H9 (cell line): ENCODE data around the gene PIGBOS1. TPM values are rescaled to one million over a fixed set of nuclear protein-coding genes. Genes with fewer than 3 reads are reported as not detected.

ENCODE experiments used
- DNase-seq: peaks from one replicate; pipeline ENCODE4 v3.0.0-alpha.2; 2017
- H2AFZ ChIP-seq: one replicate; pipeline ENCODE4 v1.6.1; 2013; ENCODE audit warnings: mild to moderate bottlenecking, low read length, control low read depth, moderate library complexity
- H2AK5ac ChIP-seq: 2 replicates; pipeline ENCODE4 v1.6.1; 2013; ENCODE audit warnings: low read length, control low read depth, mixed read lengths; ENCODE audit not compliant: insufficient read length
- H2BK120ac ChIP-seq: one replicate; pipeline ENCODE4 v1.6.1; 2013; ENCODE audit warnings: low read depth, mild to moderate bottlenecking, low read length, control low read depth, inconsistent platforms; ENCODE audit not compliant: poor library complexity, severe bottlenecking
- H2BK12ac ChIP-seq: 2 replicates; pipeline ENCODE4 v1.6.1; 2013; ENCODE audit warnings: low read length, control low read depth, mixed read lengths, low read depth; ENCODE audit not compliant: insufficient read length
- H2BK15ac ChIP-seq: 2 replicates; pipeline ENCODE4 v1.6.1; 2013; ENCODE audit warnings: low read depth, low read length, control low read depth
- H2BK20ac ChIP-seq: one replicate; pipeline ENCODE4 v1.6.1; 2013; ENCODE audit warnings: low read depth, mild to moderate bottlenecking, low read length, control low read depth, inconsistent platforms; ENCODE audit not compliant: poor library complexity, severe bottlenecking
- H2BK5ac ChIP-seq: 2 replicates; pipeline ENCODE4 v1.6.1; 2013; ENCODE audit warnings: low read length, control low read depth, mixed read lengths; ENCODE audit not compliant: insufficient read length
- H3K14ac ChIP-seq: 2 replicates; pipeline ENCODE4 v1.6.1; 2013; ENCODE audit warnings: low read length, control low read depth; ENCODE audit not compliant: insufficient read depth
- H3K18ac ChIP-seq: 2 replicates; pipeline ENCODE4 v1.6.1; 2013; ENCODE audit warnings: low read depth, mild to moderate bottlenecking, mixed read lengths, low read length, control low read depth; ENCODE audit not compliant: insufficient read length
- H3K23ac ChIP-seq: 2 replicates; pipeline ENCODE4 v1.6.1; 2013; ENCODE audit warnings: low read length, control low read depth, mixed read lengths, low read depth; ENCODE audit not compliant: insufficient read length
- H3K23me2 ChIP-seq: 2 replicates; pipeline ENCODE4 v1.6.1; 2013; ENCODE audit warnings: low read depth, mild to moderate bottlenecking, mixed read lengths, low read length, control low read depth; ENCODE audit not compliant: insufficient read length, poor library complexity, severe bottlenecking
- H3K27ac ChIP-seq: 2 replicates; pipeline ENCODE4 v1.5.1; 2013; ENCODE audit warnings: low read length, control low read depth, mixed read lengths, low read depth; ENCODE audit not compliant: insufficient read length
- H3K27me3 ChIP-seq: 2 replicates; pipeline ENCODE4 v1.6.1; 2013; ENCODE audit warnings: low read length, control low read depth, inconsistent platforms; ENCODE audit not compliant: insufficient read depth
- H3K4ac ChIP-seq: 2 replicates; pipeline ENCODE4 v1.6.1; 2013; ENCODE audit warnings: low read depth, mild to moderate bottlenecking, control low read depth, inconsistent platforms, low read length, moderate library complexity
- H3K4me1 ChIP-seq: 2 replicates; pipeline ENCODE4 v1.6.1; 2013; ENCODE audit warnings: low read length, control low read depth, inconsistent platforms; ENCODE audit not compliant: insufficient read depth
- H3K4me2 ChIP-seq: 2 replicates; pipeline ENCODE4 v1.6.1; 2013; ENCODE audit warnings: low read length, control low read depth, mixed read lengths; ENCODE audit not compliant: insufficient read length, insufficient read depth
- H3K56ac ChIP-seq: 2 replicates; pipeline ENCODE4 v1.6.1; 2013; ENCODE audit warnings: low read depth, mild to moderate bottlenecking, mixed read lengths, low read length, control low read depth; ENCODE audit not compliant: insufficient read length
- H3K79me1 ChIP-seq: 2 replicates; pipeline ENCODE4 v1.6.1; 2013; ENCODE audit warnings: low read depth, mild to moderate bottlenecking, moderate library complexity, low read length, control low read depth, inconsistent platforms; ENCODE audit not compliant: insufficient read depth, poor library complexity, severe bottlenecking
- H3K79me2 ChIP-seq: 2 replicates; pipeline ENCODE4 v1.6.1; 2013; ENCODE audit warnings: low read length, control low read depth, inconsistent platforms; ENCODE audit not compliant: insufficient read depth
- H3K9ac ChIP-seq: 2 replicates; pipeline ENCODE4 v1.6.1; 2013; ENCODE audit warnings: low read length, control low read depth, mixed read lengths; ENCODE audit not compliant: insufficient read length; ENCODE audit errors: extremely low read depth
- H3K9me3 ChIP-seq: one replicate; pipeline ENCODE4 v1.6.1; 2013; ENCODE audit warnings: low read depth, low read length, inconsistent platforms; ENCODE audit not compliant: control insufficient read depth
- H3T11ph ChIP-seq: one replicate; pipeline ENCODE4 v1.6.1; 2013; ENCODE audit warnings: mild to moderate bottlenecking, low read length, control low read depth, inconsistent platforms
- H4K20me1 ChIP-seq: one replicate; pipeline ENCODE4 v1.6.1; 2013; ENCODE audit not compliant: control insufficient read depth, insufficient read length, insufficient read depth
- H4K5ac ChIP-seq: 2 replicates; pipeline ENCODE4 v1.6.1; 2013; ENCODE audit warnings: low read depth, mild to moderate bottlenecking, mixed read lengths, low read length, control low read depth; ENCODE audit not compliant: insufficient read length
- H4K8ac ChIP-seq: replicated peaks from 2 replicates; pipeline ENCODE4 v1.6.1; 2013; ENCODE audit warnings: low read length, control low read depth, mixed read lengths, low read depth; ENCODE audit not compliant: insufficient read length
- H4K91ac ChIP-seq: 2 replicates; pipeline ENCODE4 v1.6.1; 2013; ENCODE audit warnings: low read depth, mild to moderate bottlenecking, moderate library complexity, mixed read lengths, low read length, control low read depth; ENCODE audit not compliant: insufficient read length
- H3K27ac Mint-ChIP-seq, 3 experiments: 2 replicates in 2 of 3; 3 replicates in 1 of 3; pipeline ENCODE4 v1.8.0; 2020 to 2021; ENCODE audit warnings: mixed read lengths in 3 of 3, mild to moderate bottlenecking in 1 of 3, moderate library complexity in 1 of 3
- H3K27me3 Mint-ChIP-seq: 2 replicates; pipeline ENCODE4 v1.8.0; 2021; ENCODE audit warnings: low read depth, mild to moderate bottlenecking, moderate library complexity, mixed read lengths
- H3K36me3 Mint-ChIP-seq, 3 experiments: 2 replicates in 2 of 3; 3 replicates in 1 of 3; pipeline ENCODE4 v1.8.0; 2020 to 2021; ENCODE audit warnings: low read depth in 3 of 3, mixed read lengths in 3 of 3; ENCODE audit not compliant: insufficient read depth in 1 of 3
- H3K4me1 Mint-ChIP-seq, 2 experiments: 2 replicates each; pipeline ENCODE4 v1.8.0; 2020; ENCODE audit warnings: mixed read lengths in 2 of 2
- H3K4me3 Mint-ChIP-seq, 2 experiments: 2 replicates in 1 of 2; 3 replicates in 1 of 2; pipeline ENCODE4 v1.8.0; 2020 to 2021; ENCODE audit warnings: mild to moderate bottlenecking in 2 of 2, mixed read lengths in 2 of 2, moderate library complexity in 1 of 2
- H3K9me3 Mint-ChIP-seq, 2 experiments: 2 replicates in 1 of 2; 3 replicates in 1 of 2; pipeline ENCODE4 v1.8.0; 2020; ENCODE audit warnings: mild to moderate bottlenecking in 2 of 2, mixed read lengths in 2 of 2, moderate library complexity in 1 of 2
- WGBS: extraction: QIAGEN DNeasy Blood & Tissue Kit; methylation state at CpG from one replicate; pipeline ENCODE4 v1.1.7; 2013; ENCODE audit warnings: missing lambda C conversion rate, low lambda C conversion rate, mixed read lengths; ENCODE audit not compliant: insufficient read length; ENCODE audit errors: extremely low coverage; 5-methylcytosine and 5-hydroxymethylcytosine counted together
- total RNA-seq: library from RNA; stranded (reverse); gene quantifications from 2 replicates; pipeline ENCODE4 v1.2.1, GENCODE V29; 2021
- TF ChIP-seq, protein P1 (sequence below): fragments of 200-600 bp; sonication (generic); conservative IDR thresholded peaks from 3 replicates; pipeline ENCODE4 v1.8.0; 2021; ENCODE audit warnings: antibody characterized with exemption, mild to moderate bottlenecking

Gene PIGBOS1
- total RNA-seq, 1 experiment from 2014 or later = 10.4 TPM

DNA sequence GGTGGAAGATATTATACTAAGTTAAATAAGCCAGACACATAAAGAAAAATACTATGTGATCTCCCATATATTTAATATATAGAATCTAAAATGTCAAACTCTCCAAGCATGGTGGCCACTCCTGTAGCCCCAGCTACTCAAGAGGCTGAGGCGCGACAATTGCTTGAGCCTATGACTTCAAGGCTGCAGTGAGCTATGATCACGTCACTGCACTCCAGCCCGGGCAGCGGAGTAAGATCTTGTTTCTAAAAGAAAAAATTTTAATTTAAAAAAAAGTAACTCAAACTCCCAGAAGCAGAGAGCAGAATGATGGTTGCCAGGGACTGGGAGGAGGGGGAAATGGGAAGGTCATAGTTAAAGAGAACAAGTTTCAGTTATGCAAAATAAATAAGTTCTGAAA is 42.6 kb downstream of the PIGBOS1 start:
- WGBS = no CpG with 5 or more reads among the region's 5 CpGs

More for the DNA sequence above, 42.6 kb downstream of the PIGBOS1 start:
- 0 out of 4 replicates have a peak, but pooled peaks cover 0 to 4% of the 10 kb centered on the region in 2 experiments for H3K4me1 Mint-ChIP-seq
- H3K27me3 Mint-ChIP-seq = no peaks in the 10 kb centered on the region
- Histone ChIP-seq H2BK12ac (no peak overlapping the region), H4K20me1 (no peaks in the 10 kb centered on the region), H2BK5ac (no peak overlapping the region), H3K23ac (no peak overlapping the region), H3K14ac (no peak overlapping the region), H3K18ac (no peak overlapping the region), H2BK20ac (no peak overlapping the region), H3K79me1 (no peaks in the 10 kb centered on the region), H3K4ac (no peak overlapping the region), H3K4me2 (no peak overlapping the region), H2BK15ac (no peak overlapping the region), H3K79me2 (no peaks in the 10 kb centered on the region), H3T11ph (no peak overlapping the region), H2BK120ac (no peak overlapping the region), H3K56ac (no peak overlapping the region), H3K27ac (no peak overlapping the region), H4K5ac (no peak overlapping the region), H2AFZ (no peak overlapping the region), H3K9ac (no peak overlapping the region), H4K91ac (no peak overlapping the region), H3K27me3 (no peaks in the 10 kb centered on the region), H4K8ac (no peak overlapping the region), H3K4me1 (no peaks in the 10 kb centered on the region), H3K23me2 (no peaks in the 10 kb centered on the region), H3K9me3 (no peaks in the 10 kb centered on the region), H2AK5ac (no peak overlapping the region)
- no peaks in the 10 kb centered on the region; a peak in 1 of 7 replicates for H3K36me3 Mint-ChIP-seq
- TF ChIP-seq, protein P1, sequence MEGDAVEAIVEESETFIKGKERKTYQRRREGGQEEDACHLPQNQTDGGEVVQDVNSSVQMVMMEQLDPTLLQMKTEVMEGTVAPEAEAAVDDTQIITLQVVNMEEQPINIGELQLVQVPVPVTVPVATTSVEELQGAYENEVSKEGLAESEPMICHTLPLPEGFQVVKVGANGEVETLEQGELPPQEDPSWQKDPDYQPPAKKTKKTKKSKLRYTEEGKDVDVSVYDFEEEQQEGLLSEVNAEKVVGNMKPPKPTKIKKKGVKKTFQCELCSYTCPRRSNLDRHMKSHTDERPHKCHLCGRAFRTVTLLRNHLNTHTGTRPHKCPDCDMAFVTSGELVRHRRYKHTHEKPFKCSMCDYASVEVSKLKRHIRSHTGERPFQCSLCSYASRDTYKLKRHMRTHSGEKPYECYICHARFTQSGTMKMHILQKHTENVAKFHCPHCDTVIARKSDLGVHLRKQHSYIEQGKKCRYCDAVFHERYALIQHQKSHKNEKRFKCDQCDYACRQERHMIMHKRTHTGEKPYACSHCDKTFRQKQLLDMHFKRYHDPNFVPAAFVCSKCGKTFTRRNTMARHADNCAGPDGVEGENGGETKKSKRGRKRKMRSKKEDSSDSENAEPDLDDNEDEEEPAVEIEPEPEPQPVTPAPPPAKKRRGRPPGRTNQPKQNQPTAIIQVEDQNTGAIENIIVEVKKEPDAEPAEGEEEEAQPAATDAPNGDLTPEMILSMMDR = no peak
- no peak overlapping the region for H3K27ac Mint-ChIP-seq
- H3K9me3 Mint-ChIP-seq = no peaks in the 10 kb centered on the region
- no peak overlapping the region for H3K4me3 Mint-ChIP-seq
- DNase-seq = no peak
